Lung (tissue), 12 donors: Measurements from ENCODE around the gene RALGPS1. TPM values are rescaled to one million over a fixed set of nuclear protein-coding genes. Genes with fewer than 3 reads are reported as not detected.

Experiments
- ATAC-seq: fragments of 200-7000 bp; cut with Tn5 transposase; one replicate; pipeline ENCODE4 v1.9.1; 2020; ENCODE audit warnings: moderate number of reproducible peaks; ENCODE audit not compliant: insufficient read depth, low FRiP score
- DNase-seq, 3 donors: peaks; one replicate each; pipeline ENCODE4 v3.0.0-alpha.2; 2013 to 2017
- H3K27ac ChIP-seq, 2 donors: one replicate each; pipeline ENCODE4 v1.5.1; 2013; ENCODE audit warnings: mild to moderate bottlenecking in 2 of 2, moderate library complexity in 2 of 2, control low read depth in 1 of 2, inconsistent platforms in 1 of 2, low read depth in 1 of 2, low read length in 1 of 2
- H3K27me3 ChIP-seq, 3 donors: one replicate each; pipeline ENCODE4 v1.5.1; 2013; ENCODE audit warnings: low read length in 2 of 3; ENCODE audit not compliant: control insufficient read depth in 3 of 3, insufficient read depth in 3 of 3
- H3K36me3 ChIP-seq, 4 donors: one replicate each; pipeline ENCODE4 v1.5.1; 2013; ENCODE audit warnings: low read length in 4 of 4, mild to moderate bottlenecking in 1 of 4, moderate library complexity in 1 of 4; ENCODE audit not compliant: control insufficient read depth in 4 of 4, insufficient read depth in 4 of 4
- H3K4me1 ChIP-seq, 5 donors: one replicate each; pipeline ENCODE4 v1.5.1; 2013; ENCODE audit warnings: low read length in 5 of 5, mild to moderate bottlenecking in 2 of 5, moderate library complexity in 1 of 5; ENCODE audit not compliant: control insufficient read depth in 5 of 5, insufficient read depth in 5 of 5
- H3K4me3 ChIP-seq: one replicate; pipeline ENCODE4 v1.5.1; 2013; ENCODE audit warnings: mild to moderate bottlenecking, control low read depth, moderate library complexity
- H3K9ac ChIP-seq, 2 donors: one replicate each; pipeline ENCODE4 v1.5.1; 2013; ENCODE audit warnings: low read length in 2 of 2, control low read depth in 1 of 2; ENCODE audit not compliant: insufficient read depth in 1 of 2
- H3K9me3 ChIP-seq, 4 donors: one replicate each; pipeline ENCODE4 v1.5.1; 2013; ENCODE audit warnings: low read length in 3 of 4, mild to moderate bottlenecking in 1 of 4, moderate library complexity in 1 of 4; ENCODE audit not compliant: control insufficient read depth in 4 of 4, insufficient read depth in 3 of 4
- CTCF ChIP-seq: IDR thresholded peaks from 2 replicates; pipeline ENCODE4 v1.5.1; 2012; ENCODE audit warnings: mild to moderate bottlenecking; ENCODE audit errors: control extremely low read depth, extremely low read depth
- WGBS, 2 donors: extraction: QIAGEN DNeasy Blood & Tissue Kit; methylation state at CpG; one replicate each; pipeline ENCODE4 v1.1.7; 2013; 5-methylcytosine and 5-hydroxymethylcytosine counted together
- polyA plus RNA-seq, 2 donors: library from polyadenylated mRNA; stranded (reverse); fragments of 200-250 nt; gene quantifications; one replicate each; pipeline ENCODE4 v1.2.1, GENCODE V29; 2013
- total RNA-seq, 2 donors: library from RNA; depleted of rRNA in 1 of 2; stranded (reverse); fragments of >200 nt in 1 of 2; gene quantifications; one replicate each; pipeline ENCODE4 v1.2.1, GENCODE V29; 2014 to 2021
- donor health status: control.
- donor health status: control.
- donor health status: Bipolar disorder and iron deficiency.
- donor health status: healthy.
- donor health status: DM: yes; HTN: yes; CAD: no.

The RALGPS1 gene
- total and polyA plus RNA-seq, 4 donors: 3.5 to 30.3 (median 11.9) TPM

GRCh38 chr9:127258606-127259471 lies 344.3 kb downstream of the RALGPS1 start:
- peaks cover 0 to 8% (median 7%) of the 10 kb centered on the region in 5 donors for H3K4me1 ChIP-seq
- H3K4me3 ChIP-seq: no peak overlapping the region
- DNase-seq: no peak
- H3K9ac ChIP-seq: no peak overlapping the region
- no peaks in the 10 kb centered on the region for H3K27me3 ChIP-seq
- H3K9me3 ChIP-seq: no peaks in the 10 kb centered on the region
- H3K27ac ChIP-seq: peak overlapping the region; percentile 52 to 75
- no peaks in the 10 kb centered on the region for H3K36me3 ChIP-seq
- 81 to 89% methylated on average over 7 of the region's 7 CpGs for WGBS, 2 donors
- TF ChIP-seq CTCF: no peak
- ATAC-seq: no peak

GRCh38 chr9:127262602-127263001 lies 348.0 kb downstream of the RALGPS1 start:
- TF ChIP-seq CTCF: no peak
- H3K4me3 ChIP-seq: no peak overlapping the region
- peaks cover 0 to 29% (median 10%) of the 10 kb centered on the region in 5 donors for H3K4me1 ChIP-seq
- ATAC-seq (no peak), DNase-seq (no peak)
- peaks cover 0 to 2% (median 0%) of the 10 kb centered on the region in 4 donors for H3K36me3 ChIP-seq
- no peak overlapping the region for H3K27ac ChIP-seq
- no peaks in the 10 kb centered on the region for H3K27me3 ChIP-seq
- no peaks in the 10 kb centered on the region for H3K9me3 ChIP-seq
- H3K9ac ChIP-seq: no peak overlapping the region

DNA sequence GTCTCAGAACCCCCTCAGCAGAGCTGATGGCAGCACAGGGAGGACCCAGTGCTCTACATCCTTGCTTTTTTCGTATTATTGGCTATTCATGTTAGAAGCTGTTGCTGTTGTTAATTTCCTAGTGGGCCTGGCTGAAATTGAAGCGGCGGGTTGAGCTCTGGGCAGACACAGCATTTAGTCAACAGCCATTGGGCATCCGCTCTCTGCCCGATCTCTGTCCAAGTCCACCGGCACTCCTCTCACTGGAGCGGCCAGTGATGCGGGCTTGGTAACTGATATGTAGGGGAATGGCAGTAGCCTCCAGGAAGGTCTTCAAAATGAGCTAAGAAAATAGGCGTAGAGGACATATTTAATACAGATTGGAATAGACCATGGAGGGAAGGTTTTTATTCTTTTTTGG lies 348.7 kb downstream of the RALGPS1 start:
- no peak overlapping the region for H3K27ac ChIP-seq
- DNase-seq: no peak
- peaks cover 0 to 29% (median 10%) of the 10 kb centered on the region in 5 donors for H3K4me1 ChIP-seq
- no peak overlapping the region for H3K4me3 ChIP-seq
- no peaks in the 10 kb centered on the region for H3K27me3 ChIP-seq
- no peak for TF ChIP-seq CTCF
- WGBS, 2 donors: 95 to 97% methylated on average over 9 of the region's 9 CpGs
- H3K36me3 ChIP-seq: peaks cover 0 to 2% (median 0%) of the 10 kb centered on the region in 4 donors
- H3K9me3 ChIP-seq: no peaks in the 10 kb centered on the region
- no peak overlapping the region for H3K9ac ChIP-seq
- ATAC-seq: no peak

- no peak overlapping the region for H3K27ac ChIP-seq
- no peak overlapping the region for H3K4me3 ChIP-seq
- DNase-seq: peak; percentile 24 to 86 (median 80)
- TF ChIP-seq CTCF: no peak
- H3K27me3 ChIP-seq: no peaks in the 10 kb centered on the region
- ATAC-seq: no peak
- peaks cover 0 to 29% (median 10%) of the 10 kb centered on the region in 5 donors for H3K4me1 ChIP-seq
- H3K9me3 ChIP-seq: no peaks in the 10 kb centered on the region
- no peak overlapping the region for H3K9ac ChIP-seq
- H3K36me3 ChIP-seq: peaks cover 0 to 2% (median 0%) of the 10 kb centered on the region in 4 donors
Measured at GRCh38 chr9:127263664-127264063, 349.1 kb downstream of the RALGPS1 start.
